Measurements from ENCODE around the gene MRPL44. TPM values are rescaled to one million over a fixed set of nuclear protein-coding genes. Genes with fewer than 3 reads are reported as not detected.

MRPL44 gene
- total and polyA plus RNA-seq, 2 of the 13 experiments (the other 11 are each of a cell fraction or from before 2014, with no cell fraction given), result 38.4 to 78.0 TPM

GRCh38 chr2:223944703-223945531, 12.3 kb upstream of the MRPL44 start, which contains the start of gene WDFY1 (continued):
- TF ChIP-seq GRHL1 (CRISPR knock-in tag; conservative IDR thresholded peaks at IDR 0.05), result no peak
- peak; percentile 99 for TF ChIP-seq ZFX (CRISPR knock-in tag; IDR thresholded peaks at IDR 0.05; ENCODE audit: low read depth)
- peak; percentile 86; the same call in 1 of the 2 replicates for TF ChIP-seq ZNF367 (CRISPR knock-in tag; IDR thresholded peaks at IDR 0.05; ENCODE audit: borderline replicate concordance)
- peak; percentile 73; the same call in 1 of the 2 replicates for TF ChIP-seq KLF11 (CRISPR knock-in tag; IDR thresholded peaks at IDR 0.05)
- peak; percentile 56; the same call in 1 of the 2 replicates for TF ChIP-seq ZMAT3 (CRISPR knock-in tag; conservative IDR thresholded peaks at IDR 0.05)
- TF ChIP-seq PCBP1 (IDR thresholded peaks at IDR 0.05; ENCODE audit: borderline replicate concordance, low read depth, low read length), result 0 out of 2 replicates have a peak, but pooled peaks have one; percentile 18
- no peak for TF ChIP-seq KAT2B (IDR thresholded peaks at IDR 0.05; ENCODE audit: borderline replicate concordance, low read depth, low read length)
- peak; percentile 83; the same call in 1 of the 2 replicates for TF ChIP-seq HNRNPUL1 (IDR thresholded peaks at IDR 0.05; ENCODE audit: low read depth, low read length)
- TF ChIP-seq ZNF83 (CRISPR knock-in tag; IDR thresholded peaks at IDR 0.05; ENCODE audit: borderline replicate concordance), result no peak
- TF ChIP-seq ZNF382 (CRISPR knock-in tag; IDR thresholded peaks at IDR 0.05; ENCODE audit: borderline replicate concordance), result no peak
- TF ChIP-seq BORCS8-MEF2B (CRISPR knock-in tag; IDR thresholded peaks at IDR 0.05), result peak; percentile 94
- no peak for TF ChIP-seq HMGA1 (CRISPR knock-in tag; conservative IDR thresholded peaks at IDR 0.05)
- peak; percentile 74; the same call in 1 of the 2 replicates for TF ChIP-seq NFATC3 (CRISPR knock-in tag; IDR thresholded peaks at IDR 0.05)
- peak; percentile 94 for TF ChIP-seq RBFOX2 (IDR thresholded peaks at IDR 0.05; ENCODE audit: low read depth, low read length)
- peak; percentile 64; the same call in 1 of the 2 replicates for TF ChIP-seq ZNF703 (CRISPR knock-in tag; IDR thresholded peaks at IDR 0.05; ENCODE audit: borderline replicate concordance)
- peak; percentile 84 for TF ChIP-seq MED13 (CRISPR knock-in tag; IDR thresholded peaks at IDR 0.05)
- 0 out of 2 replicates have a peak, but pooled peaks have one; percentile 64 for TF ChIP-seq PRDM4 (CRISPR knock-in tag; IDR thresholded peaks at IDR 0.05; ENCODE audit: borderline replicate concordance)
- TF ChIP-seq SUZ12 (IDR thresholded peaks at IDR 0.05; ENCODE audit: low read depth, low read length), result no peak

Data from HepG2 (cell line).